CD4-positive, alpha-beta T cell (primary cell): ENCODE measurements around the gene FMNL1. TPM values are rescaled to one million over a fixed set of nuclear protein-coding genes. Genes with fewer than 3 reads are reported as not detected.

ENCODE experiments used
- ATAC-seq: fragments of 200-7000 bp; cut with Tn5 transposase; one replicate; pipeline ENCODE4 v1.10.0; 2022; ENCODE audit warnings: mild to moderate bottlenecking; ENCODE audit not compliant: poor library complexity
- CTCF ChIA-PET: fragments of 350-600 bp; sonication (Branson Sonifier 250); formaldehyde crosslinking; loops from one replicate; lab custom pipeline; 2021; ENCODE audit warnings: antibody characterized with exemption, inconsistent platforms; lab: Charles Lee
- POLR2A ChIA-PET: fragments of 350-600 bp; sonication (Branson Sonifier 250); formaldehyde crosslinking; loops from one replicate; lab custom pipeline; 2021; ENCODE audit warnings: antibody characterized with exemption, inconsistent platforms; lab: Charles Lee
- DNase-seq, 14 experiments: peaks; one replicate each; pipeline ENCODE4 v3.0.0-alpha.2; 2013 to 2020; ENCODE audit warnings: mixed read lengths in 2 of 14
- H3K27ac ChIP-seq, 2 donors: one replicate each; pipeline versions ENCODE4 v1.5.1 to v1.7.0; 2013; ENCODE audit warnings: low read length in 2 of 2, low read depth in 1 of 2, mild to moderate bottlenecking in 1 of 2
- H3K27me3 ChIP-seq, 2 experiments: 1 replicate in 1 of 2; 2 replicates in 1 of 2; pipeline versions ENCODE4 v1.6.1 to v1.7.0; 2013; ENCODE audit warnings: low read length in 2 of 2, control low read depth in 1 of 2, mild to moderate bottlenecking in 1 of 2, moderate library complexity in 1 of 2; ENCODE audit not compliant: insufficient read depth in 2 of 2, control insufficient read depth in 1 of 2
- H3K36me3 ChIP-seq: one replicate; pipeline ENCODE4 v1.6.1; 2013; ENCODE audit warnings: low read length, control low read depth; ENCODE audit not compliant: insufficient read depth
- H3K4me1 ChIP-seq: one replicate; pipeline ENCODE4 v1.6.1; 2013; ENCODE audit warnings: low read length, control low read depth; ENCODE audit not compliant: insufficient read depth
- H3K4me3 ChIP-seq: one replicate; pipeline ENCODE4 v1.5.1; 2013; ENCODE audit warnings: mild to moderate bottlenecking, low read length, moderate library complexity
- H3K9me3 ChIP-seq, 2 experiments: 1 replicate in 1 of 2; 2 replicates in 1 of 2; pipeline versions ENCODE4 v1.6.1 to v1.7.0; 2013; ENCODE audit warnings: low read length in 2 of 2, mild to moderate bottlenecking in 2 of 2, control low read depth in 1 of 2, moderate library complexity in 1 of 2; ENCODE audit not compliant: control insufficient read depth in 1 of 2, insufficient read depth in 1 of 2
- H3K27ac Mint-ChIP-seq: one replicate; pipeline ENCODE4 v1.8.0; 2020; ENCODE audit warnings: mixed read lengths
- H3K27me3 Mint-ChIP-seq: one replicate; pipeline ENCODE4 v1.8.0; 2021; ENCODE audit warnings: mixed read lengths
- H3K36me3 Mint-ChIP-seq: one replicate; pipeline ENCODE4 v1.8.0; 2021; ENCODE audit warnings: low read depth, mixed read lengths
- H3K4me1 Mint-ChIP-seq: one replicate; pipeline ENCODE4 v1.8.0; 2021; ENCODE audit warnings: low read depth, mixed read lengths
- H3K4me3 Mint-ChIP-seq: one replicate; pipeline ENCODE4 v1.8.0; 2020; ENCODE audit warnings: mild to moderate bottlenecking, mixed read lengths
- H3K9me3 Mint-ChIP-seq: one replicate; pipeline ENCODE4 v1.8.0; 2020; ENCODE audit warnings: mixed read lengths
- CTCF ChIP-seq: fragments of 200-600 bp; IDR thresholded peaks from one replicate; pipeline ENCODE4 v1.8.0; 2022; ENCODE audit warnings: antibody characterized with exemption, mild to moderate bottlenecking
- intact Hi-C, 2 experiments: fragments of 100-400 bp; cut with DNase I in 1 of 2; cut with micrococcal nuclease in 1 of 2; formaldehyde crosslinking; loops; one replicate each; pipeline versions ENCODE4 v1.15.1 to v1.9.0; 2023 to 2025; cut with DNase I, micrococcal nuclease
- total RNA-seq, 174 experiments: library from RNA in 2 of 174; stranded (reverse) in 2 of 174; gene quantifications; one replicate each; pipeline ENCODE4 v1.2.3 and lab custom pipeline; 2021 to 2026

Gene FMNL1
- total RNA-seq, 2 experiments from 2014 or later = 378 to 387 TPM

GRCh38 chr17:45287526-45288500 is 66.1 kb downstream of the FMNL1 start:
- no peaks in the 10 kb centered on the region for H3K9me3 ChIP-seq
- no peaks in the 10 kb centered on the region for H3K9me3 Mint-ChIP-seq
- no peaks in the 10 kb centered on the region for H3K27me3 Mint-ChIP-seq
- H3K4me3 ChIP-seq = no peak overlapping the region
- no peaks in the 10 kb centered on the region for H3K27me3 ChIP-seq
- POLR2A ChIA-PET = interaction anchor here (0.9 to 1.6 kb wide), 2 partner anchors 29 to 39 kb away, joined by 3 to 5 read pairs; partner anchors contain the start of gene MAP3K14
- peaks cover 12% of the 10 kb centered on the region for H3K4me1 ChIP-seq
- H3K4me1 Mint-ChIP-seq = peaks cover 11% of the 10 kb centered on the region
- H3K36me3 ChIP-seq = peaks cover 78% of the 10 kb centered on the region
- peak overlapping the region; percentile 14 for H3K27ac Mint-ChIP-seq
- intact Hi-C loops = no loop called here
- ATAC-seq (no peak), DNase-seq (no peak)
- peaks cover 86% of the 10 kb centered on the region for H3K36me3 Mint-ChIP-seq
- CTCF ChIA-PET = interaction anchor here (3.2 kb wide), 1 partner anchor 10 kb away, joined by 10 read pairs; no protein-coding TSS in a partner anchor
- H3K4me3 Mint-ChIP-seq = no peak overlapping the region
- no peak for TF ChIP-seq CTCF
- H3K27ac ChIP-seq = peak overlapping the region in 1 of 2 donors; percentile 42

- Histone ChIP-seq H3K9me3 (no peaks in the 10 kb centered on the region), H3K4me3 (no peak overlapping the region), H3K36me3 (peaks cover 69% of the 10 kb centered on the region), H3K27ac (no peak overlapping the region), H3K4me1 (peaks cover 18% of the 10 kb centered on the region), H3K27me3 (no peaks in the 10 kb centered on the region)
- POLR2A ChIA-PET = interaction anchor here (0.9 kb wide), 1 partner anchor 40 kb away, joined by 3 read pairs; no protein-coding TSS in a partner anchor
- ATAC-seq = no peak
- H3K4me3 Mint-ChIP-seq = no peak overlapping the region
- H3K27me3 Mint-ChIP-seq = no peaks in the 10 kb centered on the region
- H3K9me3 Mint-ChIP-seq = no peaks in the 10 kb centered on the region
- H3K36me3 Mint-ChIP-seq = peaks cover 76% of the 10 kb centered on the region
- peaks cover 21% of the 10 kb centered on the region for H3K4me1 Mint-ChIP-seq
- DNase-seq = no peak
- H3K27ac Mint-ChIP-seq = no peak overlapping the region
- TF ChIP-seq CTCF = no peak
- intact Hi-C loops = no loop called here
- CTCF ChIA-PET = interaction anchor here (3.2 kb wide), 1 partner anchor 11 kb away, joined by 10 read pairs; no protein-coding TSS in a partner anchor
Measured at GRCh38 chr17:45288825-45289224, 67.1 kb downstream of the FMNL1 start.

GRCh38 chr17:45289301-45290268 is 67.9 kb downstream of the FMNL1 start:
- Histone ChIP-seq H3K4me1 (peaks cover 26% of the 10 kb centered on the region), H3K27ac (no peak overlapping the region), H3K27me3 (no peaks in the 10 kb centered on the region), H3K36me3 (peaks cover 68% of the 10 kb centered on the region), H3K4me3 (no peak overlapping the region), H3K9me3 (no peaks in the 10 kb centered on the region)
- Mint-ChIP-seq H3K4me1 (peaks cover 29% of the 10 kb centered on the region), H3K27ac (peak overlapping the region; percentile 49), H3K9me3 (no peaks in the 10 kb centered on the region), H3K27me3 (no peaks in the 10 kb centered on the region), H3K4me3 (no peak overlapping the region), H3K36me3 (peaks cover 76% of the 10 kb centered on the region)
- POLR2A ChIA-PET = no interaction called here
- intact Hi-C loops = no loop called here
- DNase-seq (no peak), ATAC-seq (no peak)
- no peak for TF ChIP-seq CTCF
- CTCF ChIA-PET = interaction anchor here (1.0 to 3.2 kb wide), 2 partner anchors 12 kb away, joined by 3 to 10 read pairs; no protein-coding TSS in a partner anchor
